Measurements from ENCODE around the gene CYP8B1.

DNA sequence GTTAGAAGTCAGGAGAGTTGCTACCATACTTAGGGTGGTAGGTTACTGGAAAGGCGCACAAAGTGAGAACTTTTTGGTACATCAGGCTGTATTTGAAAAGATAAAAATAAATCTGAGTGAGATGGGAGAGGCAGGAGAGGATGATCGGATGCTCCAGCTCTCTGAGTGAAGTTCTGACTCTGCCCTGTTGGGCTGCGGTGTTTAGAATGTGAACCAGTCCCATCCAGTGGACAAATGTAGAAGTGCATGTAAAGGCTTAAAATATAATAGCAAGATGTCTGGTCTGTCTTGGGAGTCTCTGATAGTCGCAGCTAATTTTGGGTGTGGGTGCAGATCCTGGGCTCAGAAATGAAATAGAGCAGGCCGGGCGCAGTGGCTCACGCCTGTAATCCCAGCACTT is 36.1 kb downstream of the CYP8B1 start:
- TF ChIP-seq POLR2AphosphoS5 (IDR thresholded peaks at IDR 0.05; ENCODE audit: borderline replicate concordance, low read depth, low read length) (no peak), EZH2 (IDR thresholded peaks at IDR 0.05) (no peak)

Data from SK-N-MC (cell line).